Neutrophil (primary cell): Measurements from ENCODE around the gene SWI5.

Experiments
- H3K27ac ChIP-seq: fragments of 200-600 bp; sonication (generic); 2 replicates; pipeline ENCODE4 v1.5.1; 2016; ENCODE audit warnings: mild to moderate bottlenecking, moderate library complexity
- H3K27me3 ChIP-seq: fragments of 200-600 bp; sonication (generic); 2 replicates; pipeline ENCODE4 v1.6.0; 2016; ENCODE audit warnings: mild to moderate bottlenecking
- H3K36me3 ChIP-seq: fragments of 200-600 bp; sonication (generic); 2 replicates; pipeline ENCODE4 v1.5.1; 2017
- H3K4me1 ChIP-seq, 2 experiments: fragments of 200-600 bp in 1 of 2; sonication (generic) in 1 of 2; 1 replicate in 1 of 2; 2 replicates in 1 of 2; pipeline versions ENCODE4 v1.5.1 to v1.6.1; 2013 to 2016; ENCODE audit warnings: low read depth in 1 of 2, low read length in 1 of 2, mild to moderate bottlenecking in 1 of 2, moderate library complexity in 1 of 2; ENCODE audit not compliant: control insufficient read depth in 1 of 2, insufficient read depth in 1 of 2
- H3K4me3 ChIP-seq, 2 experiments: fragments of 200-600 bp in 1 of 2; sonication (generic) in 1 of 2; 1 replicate in 1 of 2; 2 replicates in 1 of 2; pipeline ENCODE4 v1.5.1; 2013 to 2016; ENCODE audit warnings: low read depth in 1 of 2, low read length in 1 of 2, mild to moderate bottlenecking in 1 of 2, moderate library complexity in 1 of 2
- H3K9me3 ChIP-seq: fragments of 200-600 bp; sonication (generic); 2 replicates; pipeline ENCODE4 v1.5.1; 2016
- TF ChIP-seq, protein P1 (sequence below): fragments of 200-600 bp; sonication (generic); IDR thresholded peaks from 2 replicates; pipeline ENCODE4 v1.5.1; 2016; ENCODE audit warnings: antibody characterized with exemption

SWI5 gene

GRCh38 chr9:128244091-128244836 is 31.8 kb upstream of the SWI5 start:
- H3K27ac ChIP-seq = no peak overlapping the region
- H3K4me3 ChIP-seq = peak overlapping the region in 1 of 2 experiments; percentile 34
- H3K36me3 ChIP-seq = no peaks in the 10 kb centered on the region
- peaks cover 5% of the 10 kb centered on the region for H3K27me3 ChIP-seq
- H3K4me1 ChIP-seq = peaks cover 22 to 25% of the 10 kb centered on the region in 2 experiments
- no peaks in the 10 kb centered on the region for H3K9me3 ChIP-seq
- TF ChIP-seq, protein P1, sequence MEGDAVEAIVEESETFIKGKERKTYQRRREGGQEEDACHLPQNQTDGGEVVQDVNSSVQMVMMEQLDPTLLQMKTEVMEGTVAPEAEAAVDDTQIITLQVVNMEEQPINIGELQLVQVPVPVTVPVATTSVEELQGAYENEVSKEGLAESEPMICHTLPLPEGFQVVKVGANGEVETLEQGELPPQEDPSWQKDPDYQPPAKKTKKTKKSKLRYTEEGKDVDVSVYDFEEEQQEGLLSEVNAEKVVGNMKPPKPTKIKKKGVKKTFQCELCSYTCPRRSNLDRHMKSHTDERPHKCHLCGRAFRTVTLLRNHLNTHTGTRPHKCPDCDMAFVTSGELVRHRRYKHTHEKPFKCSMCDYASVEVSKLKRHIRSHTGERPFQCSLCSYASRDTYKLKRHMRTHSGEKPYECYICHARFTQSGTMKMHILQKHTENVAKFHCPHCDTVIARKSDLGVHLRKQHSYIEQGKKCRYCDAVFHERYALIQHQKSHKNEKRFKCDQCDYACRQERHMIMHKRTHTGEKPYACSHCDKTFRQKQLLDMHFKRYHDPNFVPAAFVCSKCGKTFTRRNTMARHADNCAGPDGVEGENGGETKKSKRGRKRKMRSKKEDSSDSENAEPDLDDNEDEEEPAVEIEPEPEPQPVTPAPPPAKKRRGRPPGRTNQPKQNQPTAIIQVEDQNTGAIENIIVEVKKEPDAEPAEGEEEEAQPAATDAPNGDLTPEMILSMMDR = no peak

DNA sequence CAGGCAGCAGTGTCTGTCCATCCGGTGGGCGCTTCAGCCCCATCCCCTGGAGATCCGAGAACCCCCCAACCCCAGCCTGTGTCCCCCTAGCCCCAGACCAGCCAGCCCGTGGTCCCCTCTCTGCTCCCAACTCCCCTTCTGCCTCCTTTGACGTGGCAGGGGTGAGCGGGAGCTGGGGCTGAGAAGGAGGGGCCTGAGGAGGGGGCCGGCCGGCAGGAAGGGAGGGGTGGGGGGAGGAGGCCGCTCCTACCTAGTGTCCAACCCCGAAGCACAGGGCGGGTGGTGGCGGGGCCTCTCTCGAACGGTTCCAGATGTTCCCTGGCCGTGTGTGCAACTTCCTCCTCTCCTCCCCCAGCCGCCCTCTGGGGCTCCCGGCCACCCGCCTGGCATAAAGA is 31.2 kb upstream of the SWI5 start:
- TF ChIP-seq, protein P1 = no peak
- Histone ChIP-seq H3K4me3 (peak overlapping the region in 1 of 2 experiments; percentile 34), H3K27ac (no peak overlapping the region), H3K4me1 (peaks cover 22 to 25% of the 10 kb centered on the region in 2 experiments), H3K27me3 (peaks cover 8% of the 10 kb centered on the region), H3K36me3 (no peaks in the 10 kb centered on the region), H3K9me3 (no peaks in the 10 kb centered on the region)

GRCh38 chr9:128245421-128246151 is 30.5 kb upstream of the SWI5 start:
- Histone ChIP-seq H3K36me3 (no peaks in the 10 kb centered on the region), H3K4me3 (peak overlapping the region in 1 of 2 experiments; percentile 34), H3K9me3 (no peaks in the 10 kb centered on the region), H3K4me1 (peaks cover 24 to 32% of the 10 kb centered on the region in 2 experiments), H3K27ac (no peak overlapping the region), H3K27me3 (peaks cover 15% of the 10 kb centered on the region)
- TF ChIP-seq, protein P1 = no peak

DNA sequence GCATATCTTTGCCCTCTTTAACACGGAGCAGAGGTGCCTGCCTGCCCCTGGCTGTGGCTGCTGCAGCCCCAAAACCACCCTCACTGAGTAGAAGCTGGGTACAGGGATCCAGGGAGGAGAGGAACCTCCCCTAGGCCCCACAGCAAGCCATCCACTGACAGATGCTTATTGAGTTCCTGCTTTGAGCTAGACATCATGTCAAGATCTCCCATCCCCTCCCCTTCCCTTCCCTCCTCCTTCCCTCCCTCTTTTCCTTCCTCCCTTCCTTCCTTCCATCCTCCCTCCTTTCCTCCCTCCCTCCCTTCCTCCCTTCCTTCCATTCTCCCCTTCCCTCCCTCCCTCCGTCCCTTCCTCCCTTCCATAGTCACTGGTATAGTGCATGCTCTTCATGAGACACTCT is 29.6 kb upstream of the SWI5 start:
- Histone ChIP-seq H3K9me3 (no peaks in the 10 kb centered on the region), H3K27ac (no peak overlapping the region)

GRCh38 chr9:128247226-128247803 is 28.8 kb upstream of the SWI5 start:
- Histone ChIP-seq H3K4me3 (no peak overlapping the region), H3K9me3 (no peaks in the 10 kb centered on the region), H3K4me1 (peaks cover 32 to 40% of the 10 kb centered on the region in 2 experiments), H3K27me3 (peaks cover 33% of the 10 kb centered on the region), H3K27ac (no peak overlapping the region), H3K36me3 (no peaks in the 10 kb centered on the region)
- TF ChIP-seq, protein P1 = no peak

More for the DNA sequence above, 29.6 kb upstream of the SWI5 start:
- H3K4me3 ChIP-seq = no peak overlapping the region
- H3K36me3 ChIP-seq = no peaks in the 10 kb centered on the region
- TF ChIP-seq, protein P1 = no peak
- H3K27me3 ChIP-seq = peaks cover 24% of the 10 kb centered on the region
- peaks cover 32 to 40% of the 10 kb centered on the region in 2 experiments for H3K4me1 ChIP-seq
